ENCODE data around the gene CYFIP1.

GRCh38 chr15:22988811-22989210, 8.6 kb upstream of the CYFIP1 start:
- TF ChIP-seq CTCF (IDR thresholded peaks at IDR 0.05; ENCODE audit: low read depth, low read length, poor library complexity, severe bottlenecking) = no peak
- no peak for TF ChIP-seq EZH2phosphoT487 (IDR thresholded peaks at IDR 0.05; ENCODE audit: borderline replicate concordance, low read length)

Data from DOHH2 (cell line).